ENCODE results near the gene JAKMIP2. TPM values are rescaled to one million over a fixed set of nuclear protein-coding genes. Genes with fewer than 3 reads are reported as not detected.
"Not testable (repeated sequence)": the region's sequence is repeated elsewhere in the genome, so short reads cannot be mapped to it uniquely, and the experiment has no call there.

The JAKMIP2 gene
- total and polyA plus RNA-seq, 12 donors: 0.06 to 0.71 (median 0.14) TPM; not detected in 3

DNA sequence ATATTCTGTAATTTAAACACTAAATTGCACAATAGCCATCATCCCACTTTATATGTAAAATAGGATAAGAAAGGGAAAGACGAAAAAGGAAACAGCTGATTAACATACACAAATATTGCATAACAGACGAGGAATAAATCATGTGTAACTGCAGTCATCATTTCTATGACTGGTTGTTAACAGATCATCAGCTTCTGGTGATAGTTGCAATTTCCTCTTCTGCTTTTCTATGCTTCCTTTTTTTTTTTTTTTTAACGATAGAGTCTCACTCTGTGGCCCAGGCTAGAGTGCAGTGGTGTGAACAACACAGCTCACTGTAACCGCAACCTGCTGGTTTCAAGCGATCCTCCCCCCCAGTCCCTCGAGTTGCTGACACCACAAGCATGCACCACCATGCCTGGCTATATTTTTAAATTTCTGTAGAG is 22.5 kb upstream of the JAKMIP2 start:
- Histone ChIP-seq H3K4me3 (no peak overlapping the region), H3K27me3 (peaks cover 0 to 29% (median 0%) of the 10 kb centered on the region in 7 donors), H3K36me3 (no peaks in the 10 kb centered on the region), H3K4me1 (peaks cover 0 to 20% (median 0%) of the 10 kb centered on the region in 9 donors), H3K9me3 (no peaks in the 10 kb centered on the region), H3K27ac (peak overlapping the region in 1 of 10 donors; percentile 76)
- intact Hi-C loops (cut with DNase I): no loop called here
- WGBS, 2 donors: 63 to 64% methylated on average over 6 of the region's 6 CpGs
- DNase-seq (no peak), ATAC-seq (peak in 5 of 8 donors; percentile 46 to 60 (median 48))
- TF ChIP-seq CTCF (IDR thresholded peaks at IDR 0.05): no peak

DNA sequence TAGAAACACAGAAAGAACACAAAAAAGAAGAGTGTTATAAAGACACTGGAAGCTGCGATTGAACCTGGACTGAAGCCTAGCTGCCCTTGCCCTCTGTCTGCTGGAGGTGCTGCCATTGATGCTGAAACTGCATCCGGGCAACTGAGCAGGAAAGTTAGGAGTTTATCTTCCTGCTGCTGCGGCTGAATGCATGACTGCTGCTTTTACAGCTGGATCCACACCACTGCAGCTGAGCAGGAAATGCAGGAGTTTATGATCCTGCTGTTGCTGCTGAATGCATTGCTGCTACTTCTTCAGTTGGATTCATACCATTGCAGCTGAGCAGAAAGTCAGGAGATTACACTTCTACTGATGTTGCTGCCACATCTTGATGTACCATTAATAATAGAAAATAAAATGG is 21.8 kb upstream of the JAKMIP2 start:
- Histone ChIP-seq H3K27me3 (peaks cover 0 to 36% (median 0%) of the 10 kb centered on the region in 7 donors), H3K36me3 (no peaks in the 10 kb centered on the region), H3K4me1 (peaks cover 0 to 20% (median 0%) of the 10 kb centered on the region in 9 donors), H3K4me3 (no peak overlapping the region), H3K27ac (peak overlapping the region in 1 of 10 donors; percentile 51), H3K9me3 (no peaks in the 10 kb centered on the region)
- DNase-seq (no peak), ATAC-seq (no peak)
- 66 to 68% methylated on average over 3 of the region's 3 CpGs for WGBS, 2 donors
- TF ChIP-seq CTCF (IDR thresholded peaks at IDR 0.05): no peak
- intact Hi-C loops (cut with DNase I): no loop called here

GRCh38 chr5:147803926-147804325 is 21.4 kb upstream of the JAKMIP2 start:
- Histone ChIP-seq H3K9me3 (no peaks in the 10 kb centered on the region), H3K4me3 (no peak overlapping the region), H3K27ac (no peak overlapping the region), H3K36me3 (no peaks in the 10 kb centered on the region), H3K4me1 (peaks cover 0 to 20% (median 0%) of the 10 kb centered on the region in 9 donors), H3K27me3 (peaks cover 0 to 40% (median 4%) of the 10 kb centered on the region in 7 donors)
- no peak for TF ChIP-seq CTCF (IDR thresholded peaks at IDR 0.05)
- ATAC-seq (no peak), DNase-seq (no peak)
- 0 to 62% methylated on average over 1 of the region's 1 CpG for WGBS, 2 donors
- intact Hi-C loops (cut with DNase I): no loop called here

- ATAC-seq; H3K36me3 ChIP-seq; H3K4me3 ChIP-seq; H3K9me3 ChIP-seq; H3K27ac ChIP-seq; DNase-seq; intact Hi-C loops (cut with DNase I): not testable (repeated sequence)
- Histone ChIP-seq H3K27me3 (peaks cover 0 to 43% (median 4%) of the 10 kb centered on the region in 7 donors), H3K4me1 (peaks cover 0 to 20% (median 0%) of the 10 kb centered on the region in 9 donors)
- 46 to 58% methylated on average over 3 of the region's 3 CpGs for WGBS, 2 donors
Observed at GRCh38 chr5:147803161-147803560, 20.6 kb upstream of the JAKMIP2 start.

DNA sequence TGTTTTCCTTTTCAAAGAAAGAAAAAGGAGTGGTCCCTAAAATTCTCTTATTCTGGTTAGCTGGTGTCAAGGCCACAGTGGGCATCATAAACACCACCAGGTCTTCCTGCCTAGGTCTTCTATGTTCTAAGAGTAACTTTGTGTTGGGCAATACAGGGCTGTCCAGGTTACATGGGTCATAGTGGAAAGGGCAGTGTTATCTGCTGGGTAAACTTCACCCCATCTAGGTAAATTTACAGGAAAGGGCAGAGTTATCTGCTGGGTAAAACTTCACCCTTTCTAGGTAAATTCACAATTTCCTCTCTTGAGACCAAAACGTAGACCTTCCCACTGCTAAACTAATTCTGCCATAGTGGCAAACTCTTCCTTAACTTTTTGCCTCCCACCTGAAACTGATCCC is 18.9 kb upstream of the JAKMIP2 start:
- H3K27ac ChIP-seq: no peak overlapping the region
- peaks cover 0 to 20% (median 0%) of the 10 kb centered on the region in 9 donors for H3K4me1 ChIP-seq
- no peak overlapping the region for H3K4me3 ChIP-seq
- peaks cover 0 to 35% (median 4%) of the 10 kb centered on the region in 7 donors for H3K27me3 ChIP-seq
- intact Hi-C loops (cut with DNase I): no loop called here
- H3K36me3 ChIP-seq: no peaks in the 10 kb centered on the region
- ATAC-seq (no peak), DNase-seq (no peak)
- TF ChIP-seq CTCF (IDR thresholded peaks at IDR 0.05): no peak
- H3K9me3 ChIP-seq: no peaks in the 10 kb centered on the region
- 70% methylated on average over 1 of the region's 1 CpG for WGBS, 2 donors
